CD4-positive, alpha-beta T cell treated with Interleukin-6 at 100 ng/mL for 8 hours (primary cell): Measurements from ENCODE around the gene ABHD2.
"Not testable (repeated sequence)": the region's sequence is repeated elsewhere in the genome, so short reads cannot be mapped to it uniquely, and the experiment has no call there.

Experiments
- DNase-seq: peaks from one replicate; pipeline ENCODE4 v3.0.0-alpha.2; 2020; ENCODE audit warnings: mixed read lengths, low spot score

ABHD2 gene, protein sequence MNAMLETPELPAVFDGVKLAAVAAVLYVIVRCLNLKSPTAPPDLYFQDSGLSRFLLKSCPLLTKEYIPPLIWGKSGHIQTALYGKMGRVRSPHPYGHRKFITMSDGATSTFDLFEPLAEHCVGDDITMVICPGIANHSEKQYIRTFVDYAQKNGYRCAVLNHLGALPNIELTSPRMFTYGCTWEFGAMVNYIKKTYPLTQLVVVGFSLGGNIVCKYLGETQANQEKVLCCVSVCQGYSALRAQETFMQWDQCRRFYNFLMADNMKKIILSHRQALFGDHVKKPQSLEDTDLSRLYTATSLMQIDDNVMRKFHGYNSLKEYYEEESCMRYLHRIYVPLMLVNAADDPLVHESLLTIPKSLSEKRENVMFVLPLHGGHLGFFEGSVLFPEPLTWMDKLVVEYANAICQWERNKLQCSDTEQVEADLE

GRCh38 chr15:89087830-89088604, at the start of gene ABHD2:
TSS of gene ABHD2 (plus strand) at chr15:89088456. CDS start at chr15:89116328, 27,872 bp downstream.
- DNase-seq = peak; percentile 98

GRCh38 chr15:89039142-89039541, 49.1 kb upstream of the ABHD2 start:
- no peak for DNase-seq

DNA sequence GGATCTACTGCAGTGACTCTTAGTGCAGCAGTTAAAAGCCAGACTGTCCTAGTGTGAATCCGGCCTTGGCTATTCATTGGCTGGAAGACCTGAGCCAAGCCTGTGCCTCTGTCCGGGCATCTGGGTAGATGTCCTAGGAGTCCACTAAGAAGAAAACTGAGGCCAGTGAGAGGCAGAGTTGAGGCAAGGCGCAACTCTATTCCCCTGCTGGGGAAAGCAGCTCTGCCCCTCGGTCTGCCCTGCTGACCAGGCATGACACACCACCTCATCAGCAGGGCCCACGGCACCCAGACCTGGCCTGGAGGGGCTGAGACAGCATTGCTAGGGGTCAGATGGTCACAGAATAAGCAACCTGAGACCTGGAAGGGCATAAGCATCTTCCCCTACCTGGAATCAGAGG, 46.7 kb upstream of the ABHD2 start:
- DNase-seq = no peak

GRCh38 chr15:89042387-89042786, 45.9 kb upstream of the ABHD2 start:
- DNase-seq = no peak

GRCh38 chr15:89043031-89044002, 44.9 kb upstream of the ABHD2 start:
- no peak for DNase-seq

DNA sequence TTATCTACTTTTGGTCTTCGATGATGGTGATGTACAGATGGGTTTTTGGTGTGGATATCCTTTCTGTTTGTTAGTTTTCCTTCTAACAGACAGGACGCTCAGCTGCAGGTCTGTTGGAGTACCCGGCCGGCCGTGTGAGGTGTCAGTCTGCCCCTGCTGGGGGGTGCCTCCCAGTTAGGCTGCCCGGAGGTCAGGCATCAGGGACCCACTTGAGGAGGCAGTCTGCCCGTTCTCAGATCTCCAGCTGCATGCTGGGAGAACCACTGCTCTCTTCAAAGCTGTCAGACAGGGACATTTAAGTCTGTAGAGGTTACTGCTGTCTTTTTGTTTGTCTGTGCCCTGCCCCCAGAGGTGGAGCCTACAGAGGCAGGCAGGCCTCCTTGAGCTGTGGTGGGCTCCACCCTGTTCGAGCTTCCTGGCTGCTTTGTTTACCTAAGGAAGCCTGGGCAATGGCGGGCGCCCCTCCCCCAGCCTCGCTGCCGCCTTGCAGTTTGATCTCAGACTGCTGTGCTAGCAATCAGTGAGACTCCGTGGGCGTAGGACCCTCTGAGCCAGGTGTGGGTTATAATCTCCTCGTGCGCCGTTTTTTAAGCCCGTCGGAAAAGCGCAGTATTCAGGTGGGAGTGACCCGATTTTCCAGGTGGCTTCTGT, 39.1 kb upstream of the ABHD2 start:
- not testable (repeated sequence) for DNase-seq

DNA sequence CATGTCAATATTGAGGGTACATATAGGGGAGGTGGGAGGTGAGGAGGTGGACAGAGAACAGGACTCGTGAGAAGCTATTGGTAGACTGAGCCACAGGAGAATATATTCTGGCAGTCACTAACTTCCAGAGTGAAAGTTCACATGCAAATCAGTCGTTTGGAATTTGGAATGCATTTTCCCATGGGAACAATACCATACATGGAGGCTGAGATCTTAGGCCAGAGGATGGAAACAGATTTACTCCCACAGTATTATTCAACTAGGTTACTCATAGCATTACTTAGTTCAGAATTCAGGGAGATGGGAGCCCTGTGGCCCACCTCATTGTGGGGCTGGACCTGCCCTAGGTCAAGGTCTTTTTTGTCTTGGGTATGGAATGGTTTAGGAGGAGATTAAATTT, 36.4 kb upstream of the ABHD2 start:
- DNase-seq = no peak

- no peak for DNase-seq
Measured at GRCh38 chr15:89052474-89052873, 35.8 kb upstream of the ABHD2 start.

GRCh38 chr15:89054873-89055272, 33.4 kb upstream of the ABHD2 start:
- no peak for DNase-seq

DNA sequence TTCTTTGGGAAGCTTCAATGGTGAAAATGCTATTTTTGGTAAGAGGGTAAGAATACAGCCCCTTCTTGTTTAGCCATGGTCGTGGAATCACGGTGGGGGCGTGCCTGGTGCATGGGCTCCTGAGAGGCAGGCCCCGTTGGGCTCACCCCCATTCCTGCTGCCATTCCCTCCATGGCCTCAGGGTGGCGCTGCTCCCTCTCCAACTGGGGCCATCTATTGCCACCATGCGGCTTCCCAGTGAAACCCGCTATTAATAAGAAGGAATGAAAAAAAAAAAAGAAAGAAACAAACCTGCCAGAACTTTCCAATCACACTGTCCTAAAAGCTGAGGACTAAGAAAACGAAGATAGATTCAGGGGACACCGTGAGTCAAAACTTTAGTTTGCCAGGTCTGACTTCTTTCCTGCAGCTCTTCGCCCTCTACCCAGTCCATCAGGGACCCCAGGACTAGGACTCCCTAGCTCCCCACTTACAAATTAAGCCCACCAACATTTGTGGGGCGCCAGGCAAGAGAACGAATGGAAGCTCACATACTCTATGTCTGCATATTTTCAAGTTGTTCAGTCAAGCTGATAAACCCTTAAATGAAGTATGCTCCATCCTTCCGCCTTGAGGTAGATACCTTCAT, 30.6 kb upstream of the ABHD2 start:
- peak; percentile 78 for DNase-seq

DNA sequence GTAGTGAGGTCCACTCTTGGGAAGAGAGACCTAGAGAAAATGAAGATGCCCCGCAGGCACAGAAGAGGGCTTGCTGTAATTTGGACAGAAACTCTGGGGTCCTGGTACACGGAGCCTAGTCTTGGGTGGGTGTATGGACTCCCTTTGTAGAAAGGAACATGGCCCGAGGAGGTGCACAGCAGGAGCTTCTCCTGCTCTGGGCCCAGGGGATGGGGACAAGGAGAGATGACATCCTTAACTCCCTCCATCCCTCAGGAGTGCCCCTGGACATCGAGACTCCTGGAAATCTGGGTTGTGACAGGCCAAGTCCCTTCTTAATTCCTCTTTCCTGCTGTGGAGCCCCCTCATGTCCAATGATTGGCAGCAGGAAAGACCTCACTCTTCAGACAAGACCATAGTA, 29.9 kb upstream of the ABHD2 start:
- no peak for DNase-seq

- no peak for DNase-seq
Measured at GRCh38 chr15:89058876-89059405, 29.3 kb upstream of the ABHD2 start.

GRCh38 chr15:89066280-89066679, 22.0 kb upstream of the ABHD2 start:
- DNase-seq = no peak

- DNase-seq = no peak
Measured at GRCh38 chr15:89067751-89068150, 20.5 kb upstream of the ABHD2 start.

DNA sequence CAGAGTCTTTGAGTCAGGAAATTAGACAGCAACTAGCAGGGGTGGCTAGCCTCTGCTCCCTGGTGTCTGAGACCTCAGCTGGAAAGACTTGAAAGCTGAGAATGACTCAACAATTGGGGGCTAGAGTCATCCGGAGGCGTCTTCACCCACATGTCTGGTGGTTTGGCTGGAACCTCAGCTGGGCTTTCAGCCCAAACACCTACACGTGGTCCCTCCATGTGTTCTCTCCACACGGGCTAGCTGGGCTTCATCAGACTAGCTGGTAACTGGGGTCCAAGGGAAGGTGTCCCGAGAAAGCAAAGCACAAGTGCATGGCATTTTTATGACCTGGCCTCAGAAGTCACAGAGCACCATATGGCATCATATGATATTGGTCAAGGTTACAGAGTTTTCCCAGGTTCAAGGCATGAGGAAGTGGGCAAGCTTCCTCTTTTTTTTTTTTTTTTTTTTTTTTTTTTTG, 19.9 kb upstream of the ABHD2 start:
- DNase-seq = no peak

DNA sequence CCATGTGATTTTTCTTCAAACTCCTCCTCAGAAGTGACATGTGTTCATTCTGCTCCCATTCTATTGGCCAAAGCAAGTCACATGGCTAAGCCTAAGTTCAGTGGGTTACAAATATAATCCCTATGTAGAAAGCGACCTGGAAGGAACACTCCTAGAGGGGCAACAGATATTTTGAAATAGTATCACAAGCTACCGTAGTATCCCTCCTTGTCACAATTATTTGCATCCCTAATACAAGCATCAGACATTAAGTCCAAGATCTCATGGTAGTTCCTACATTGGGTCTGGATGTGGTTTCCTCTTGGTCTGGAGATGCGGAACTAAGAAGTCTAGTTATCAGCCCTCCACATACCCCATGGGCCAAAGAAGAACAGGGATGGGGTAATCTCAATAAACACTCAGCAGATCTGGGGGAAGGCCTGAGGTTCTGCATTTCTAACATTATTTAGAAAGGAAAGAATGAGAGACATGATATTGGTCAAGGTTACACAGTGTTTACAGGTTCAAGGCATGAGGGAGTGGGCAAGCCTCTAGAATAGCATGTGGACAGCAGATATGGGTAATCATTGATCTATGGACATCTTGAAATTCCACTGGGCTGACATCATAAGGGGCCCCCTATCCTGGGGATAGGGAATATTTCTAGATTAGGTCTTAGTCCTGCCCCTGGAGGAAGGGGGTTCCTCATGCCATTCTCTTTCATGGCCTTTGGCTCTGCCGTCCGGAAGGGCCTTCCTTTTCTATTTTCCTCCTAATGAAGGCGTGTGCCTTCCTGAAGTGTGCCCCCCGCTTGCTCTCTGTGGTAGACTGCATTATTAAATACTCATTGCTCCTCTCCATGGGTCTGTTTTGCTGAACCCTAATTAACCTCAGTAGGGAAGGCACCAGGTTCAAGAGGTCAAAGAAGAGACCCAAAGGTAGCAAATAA, 17.8 kb upstream of the ABHD2 start:
- no peak for DNase-seq

DNA sequence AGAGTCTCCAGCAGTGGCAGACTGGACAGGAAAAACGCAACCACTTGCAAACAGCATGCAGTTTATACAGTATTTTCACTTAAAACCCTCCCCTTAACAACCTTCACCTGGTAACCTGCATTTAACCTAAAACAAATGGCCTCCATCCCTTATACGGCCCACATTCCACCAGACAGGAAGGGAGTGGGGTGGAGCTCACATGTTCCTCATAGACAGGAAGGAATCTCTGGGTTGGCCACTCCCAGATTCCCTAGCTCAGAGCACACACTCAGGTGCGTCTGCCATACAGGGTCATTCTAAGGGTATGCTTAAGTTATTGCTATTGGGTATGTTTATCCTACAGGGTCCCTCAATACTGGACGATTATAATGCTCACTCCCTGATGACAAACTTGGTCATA, 16.8 kb upstream of the ABHD2 start:
- no peak for DNase-seq

DNA sequence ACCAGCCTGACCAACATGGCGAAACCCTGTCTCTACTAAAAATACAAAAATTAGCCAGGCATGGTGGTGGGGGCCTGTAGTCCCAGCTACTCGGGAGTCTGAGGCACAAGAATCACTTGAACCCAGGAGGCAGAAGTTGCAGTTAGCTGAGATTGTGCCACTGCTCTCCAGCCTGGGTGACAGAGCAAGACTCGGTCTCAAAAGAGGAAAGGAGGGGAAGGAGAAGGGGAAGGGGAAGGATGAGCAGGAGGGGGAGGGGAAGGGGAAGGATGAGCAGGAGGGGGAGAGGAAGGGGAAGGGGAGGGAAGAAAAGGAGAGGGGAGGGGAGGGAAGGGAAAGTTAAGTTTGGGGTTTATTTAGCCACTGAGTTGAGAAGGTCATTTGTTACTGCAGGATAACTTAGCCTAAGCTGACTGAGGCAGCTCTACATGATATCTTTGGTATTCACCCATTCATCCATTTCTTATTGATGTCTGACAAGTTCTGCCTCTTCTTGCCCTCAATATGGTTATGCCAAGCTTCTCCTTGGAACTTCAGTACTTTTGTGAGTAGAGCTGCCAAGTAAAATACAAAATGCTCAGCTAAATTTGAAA, 15.9 kb upstream of the ABHD2 start:
- DNase-seq = no peak

GRCh38 chr15:89074402-89075012, 13.7 kb upstream of the ABHD2 start:
- DNase-seq = no peak
